ENCODE results near the gene DHX16. TPM values are rescaled to one million over a fixed set of nuclear protein-coding genes. Genes with fewer than 3 reads are reported as not detected.
"Not testable (repeated sequence)": the region's sequence is repeated elsewhere in the genome, so short reads cannot be mapped to it uniquely, and the experiment has no call there.

DHX16 gene
- total RNA-seq (10 to 100 TPM; 53.4 to 54.6 TPM), polyA plus RNA-seq (10 to 100 TPM; 22.0 to 30.2 TPM)

- POLR2A ChIA-PET (ENCODE audit: partially characterized antibody) = interaction anchor here (0.7 to 29.9 kb wide), 22 partner anchors 8 to 346 kb away, joined by 3 to 1474 read pairs (median 4); partner anchors contain the start of genes ABCF1, ATAT1, C6orf136 and MDC1
- no peaks in the 10 kb centered on the region for H3K9me3 ChIP-seq (ENCODE audit: control insufficient read depth in 1 of 2, low read length in 2 of 2)
These were observed at the start of gene DHX16 for GRCh38 chr6:30672445-30673253. TSS of gene DHX16 (minus strand) at chr6:30673006. CDS start at chr6:30672841, 165 bp downstream.

GRCh38 chr6:30722025-30722279 lies 49.1 kb upstream of the DHX16 start:
- Histone ChIP-seq H3K4me3 (ENCODE audit: low read length in 2 of 2) (peak overlapping the region; percentile 67 to 80), H3K36me3 (ENCODE audit: insufficient read depth, low read length) (peaks cover 37% of the 10 kb centered on the region), H3K27ac (ENCODE audit: low read depth, low read length) (peak overlapping the region; percentile 82), H3K4me1 (ENCODE audit: insufficient read depth, low read length) (peaks cover 60% of the 10 kb centered on the region)
- peaks cover 25 to 73% (median 50%) of the 10 kb centered on the region in 4 donors for H3K4me1 Mint-ChIP-seq
- CTCF ChIA-PET (ENCODE audit: partially characterized antibody) = interaction anchor here (0.7 to 23.1 kb wide), 35 partner anchors 9 to 366 kb away, joined by 3 to 865 read pairs (median 6); partner anchors contain the start of genes ABCF1, ATAT1, DHX16 and MRPS18B
- H3K4me3 Mint-ChIP-seq = peak overlapping the region; percentile 90 to 99 (median 98)
- intact Hi-C loops (cut with micrococcal nuclease) = loop anchor here (1.0 kb wide), 5 partner anchors 8 to 240 kb away; partner anchors contain the start of gene ATAT1
- not testable (repeated sequence) for H3K9me3 ChIP-seq (ENCODE audit: control insufficient read depth in 1 of 2, low read length in 2 of 2); H3K9me3 Mint-ChIP-seq; H3K27me3 Mint-ChIP-seq; H3K27me3 ChIP-seq (ENCODE audit: insufficient read depth, low read length)
- H3K36me3 Mint-ChIP-seq = peaks cover 30 to 62% of the 10 kb centered on the region in 2 donors
- peak in 1 of 5 donors; percentile 61 for DNase-seq
- H3K27ac Mint-ChIP-seq = peak overlapping the region; percentile 92 to 99 (median 97)
- POLR2A ChIA-PET (ENCODE audit: partially characterized antibody) = interaction anchor here (0.7 to 47.0 kb wide), 23 partner anchors 9 to 365 kb away, joined by 3 to 1474 read pairs (median 6); partner anchors contain the start of genes ABCF1, DHX16, MRPS18B and NRM

More at GRCh38 chr6:30672445-30673253, at the start of gene DHX16:
- Mint-ChIP-seq H3K4me3 (peak within 1 kb of the TSS; percentile 80 to 94 (median 90)), H3K27me3 (no peaks in the 10 kb centered on the region), H3K4me1 (peaks cover 19 to 51% (median 35%) of the 10 kb centered on the region in 4 donors), H3K9me3 (peaks cover 0 to 2% (median 0%) of the 10 kb centered on the region in 8 donors), H3K36me3 (peaks cover 38 to 50% of the 10 kb centered on the region in 2 donors), H3K27ac (peak within 1 kb of the TSS; percentile 69 to 97 (median 94))
- Histone ChIP-seq H3K36me3 (ENCODE audit: insufficient read depth, low read length) (peaks cover 26% of the 10 kb centered on the region), H3K4me1 (ENCODE audit: insufficient read depth, low read length) (peaks cover 20% of the 10 kb centered on the region), H3K27ac (ENCODE audit: low read depth, low read length) (peak within 1 kb of the TSS; percentile 77), H3K4me3 (ENCODE audit: low read length in 2 of 2) (peak within 1 kb of the TSS; percentile 89 to 95), H3K27me3 (ENCODE audit: insufficient read depth, low read length) (no peaks in the 10 kb centered on the region)
- DNase-seq = peak; percentile 84 to 89 (median 87)
- intact Hi-C loops (cut with micrococcal nuclease) = loop anchor here (1.0 kb wide), 8 partner anchors 10 to 219 kb away; partner anchors contain the start of genes ATAT1, C6orf136, GNL1 and MRPS18B
- CTCF ChIA-PET (ENCODE audit: partially characterized antibody) = interaction anchor here (0.9 to 19.9 kb wide), 17 partner anchors 9 to 190 kb away, joined by 3 to 865 read pairs (median 4); partner anchors contain the start of genes MDC1 and TUBB

GRCh38 chr6:30721198-30722024 lies 48.6 kb upstream of the DHX16 start:
- Mint-ChIP-seq H3K4me1 (peaks cover 28 to 76% (median 53%) of the 10 kb centered on the region in 4 donors), H3K27ac (peak overlapping the region; percentile 95 to 99 (median 98)), H3K27me3 (no peaks in the 10 kb centered on the region), H3K4me3 (peak overlapping the region; percentile 90 to 99 (median 98)), H3K9me3 (peaks cover 0 to 6% (median 0%) of the 10 kb centered on the region in 8 donors), H3K36me3 (peaks cover 31 to 62% of the 10 kb centered on the region in 2 donors)
- DNase-seq = peak; percentile 89 to 96 (median 96)
- H3K9me3 ChIP-seq (ENCODE audit: control insufficient read depth in 1 of 2, low read length in 2 of 2) = no peaks in the 10 kb centered on the region
- peaks cover 33% of the 10 kb centered on the region for H3K36me3 ChIP-seq (ENCODE audit: insufficient read depth, low read length)
- H3K4me3 ChIP-seq (ENCODE audit: low read length in 2 of 2) = peak overlapping the region; percentile 67 to 80
- intact Hi-C loops (cut with micrococcal nuclease) = loop anchor here (1.0 to 2.0 kb wide), 9 partner anchors 9 to 239 kb away; partner anchors contain the start of genes ATAT1, C6orf136, HLA-E and MRPS18B
- H3K27ac ChIP-seq (ENCODE audit: low read depth, low read length) = peak overlapping the region; percentile 82
- H3K27me3 ChIP-seq (ENCODE audit: insufficient read depth, low read length) = no peaks in the 10 kb centered on the region
- POLR2A ChIA-PET (ENCODE audit: partially characterized antibody) = interaction anchor here (0.7 to 47.0 kb wide), 23 partner anchors 10 to 240 kb away, joined by 3 to 1474 read pairs (median 6); partner anchors contain the start of genes ABCF1, DHX16, MRPS18B and NRM
- CTCF ChIA-PET (ENCODE audit: partially characterized antibody) = interaction anchor here (1.0 to 23.1 kb wide), 32 partner anchors 9 to 271 kb away, joined by 3 to 865 read pairs (median 6); partner anchors contain the start of genes ABCF1, ATAT1, DHX16 and MRPS18B
- H3K4me1 ChIP-seq (ENCODE audit: insufficient read depth, low read length) = peaks cover 64% of the 10 kb centered on the region

GRCh38 chr6:30720738-30721197 lies 48.0 kb upstream of the DHX16 start:
- Histone ChIP-seq H3K4me1 (ENCODE audit: insufficient read depth, low read length) (peaks cover 68% of the 10 kb centered on the region), H3K36me3 (ENCODE audit: insufficient read depth, low read length) (peaks cover 29% of the 10 kb centered on the region), H3K27me3 (ENCODE audit: insufficient read depth, low read length) (no peaks in the 10 kb centered on the region), H3K27ac (ENCODE audit: low read depth, low read length) (peak overlapping the region; percentile 75), H3K4me3 (ENCODE audit: low read length in 2 of 2) (peak overlapping the region; percentile 63 to 74), H3K9me3 (ENCODE audit: control insufficient read depth in 1 of 2, low read length in 2 of 2) (no peaks in the 10 kb centered on the region)
- Mint-ChIP-seq H3K27me3 (no peaks in the 10 kb centered on the region), H3K36me3 (peaks cover 31 to 64% of the 10 kb centered on the region in 2 donors), H3K4me3 (peak overlapping the region; percentile 90 to 99 (median 98)), H3K9me3 (peaks cover 0 to 6% (median 0%) of the 10 kb centered on the region in 8 donors), H3K4me1 (peaks cover 32 to 82% (median 58%) of the 10 kb centered on the region in 4 donors), H3K27ac (peak overlapping the region; percentile 95 to 99 (median 98))
- ChIA-PET CTCF (ENCODE audit: partially characterized antibody) (interaction anchor here (1.0 to 23.1 kb wide), 10 partner anchors 8 to 238 kb away, joined by 3 to 865 read pairs (median 18); partner anchors contain the start of genes DHX16, MRPS18B and PPP1R10), POLR2A (ENCODE audit: partially characterized antibody) (interaction anchor here (0.9 to 47.0 kb wide), 14 partner anchors 9 to 239 kb away, joined by 3 to 1474 read pairs (median 16); partner anchors contain the start of genes DHX16, MRPS18B, NRM and PPP1R10)
- intact Hi-C loops (cut with micrococcal nuclease) = loop anchor here (1.0 to 2.0 kb wide), 4 partner anchors 38 to 232 kb away; partner anchors contain the start of genes C6orf136, HLA-E, MRPS18B and PPP1R10
- DNase-seq = peak in 3 of 5 donors; percentile 51 to 57 (median 53)

- H3K27ac ChIP-seq (ENCODE audit: low read depth, low read length) = peak within 1 kb of the TSS; percentile 75
- no peaks in the 10 kb centered on the region for H3K9me3 ChIP-seq (ENCODE audit: control insufficient read depth in 1 of 2, low read length in 2 of 2)
- H3K4me1 ChIP-seq (ENCODE audit: insufficient read depth, low read length) = peaks cover 68% of the 10 kb centered on the region
- H3K27ac Mint-ChIP-seq = peak within 1 kb of the TSS; percentile 95 to 99 (median 98)
- CTCF ChIA-PET (ENCODE audit: partially characterized antibody) = interaction anchor here (1.0 to 23.1 kb wide), 8 partner anchors 11 to 176 kb away, joined by 3 to 865 read pairs (median 4); partner anchors contain the start of gene DHX16
- H3K4me3 Mint-ChIP-seq = peak within 1 kb of the TSS; percentile 90 to 99 (median 98)
- POLR2A ChIA-PET (ENCODE audit: partially characterized antibody) = interaction anchor here (0.9 to 47.0 kb wide), 15 partner anchors 8 to 394 kb away, joined by 3 to 1474 read pairs (median 11); partner anchors contain the start of genes DHX16, MRPS18B, NRM and PPP1R10
- intact Hi-C loops (cut with micrococcal nuclease) = loop anchor here (2.0 kb wide), 1 partner anchor 231 kb away; the partner anchor contains the start of gene HLA-E
- H3K4me3 ChIP-seq (ENCODE audit: low read length in 2 of 2) = peak within 1 kb of the TSS; percentile 63 to 77
- H3K27me3 Mint-ChIP-seq = no peaks in the 10 kb centered on the region
- peaks cover 29 to 62% of the 10 kb centered on the region in 2 donors for H3K36me3 Mint-ChIP-seq
- DNase-seq = peak; percentile 93 to 97 (median 95)
- H3K27me3 ChIP-seq (ENCODE audit: insufficient read depth, low read length) = no peaks in the 10 kb centered on the region
- peaks cover 24% of the 10 kb centered on the region for H3K36me3 ChIP-seq (ENCODE audit: insufficient read depth, low read length)
- peaks cover 0 to 6% (median 0%) of the 10 kb centered on the region in 8 donors for H3K9me3 Mint-ChIP-seq
- peaks cover 35 to 83% (median 59%) of the 10 kb centered on the region in 4 donors for H3K4me1 Mint-ChIP-seq
These were observed 47.3 kb upstream of the DHX16 start, which contains the start of gene TUBB for GRCh38 chr6:30719791-30720737. TSS of gene TUBB (plus strand) at chr6:30720352. CDS start at chr6:30720507, 155 bp downstream.

Measured in CD4-positive, alpha-beta memory T cell (primary cell).